NCI-H1417 treated with DMSO at 0.1 percent for 48 hours (cell line): ENCODE results near the gene MAML2.

Experiments used
- DNase-seq: peaks from one replicate; lab custom pipeline; 2025; lab: John Stamatoyannopoulos, UW

The MAML2 gene

DNA sequence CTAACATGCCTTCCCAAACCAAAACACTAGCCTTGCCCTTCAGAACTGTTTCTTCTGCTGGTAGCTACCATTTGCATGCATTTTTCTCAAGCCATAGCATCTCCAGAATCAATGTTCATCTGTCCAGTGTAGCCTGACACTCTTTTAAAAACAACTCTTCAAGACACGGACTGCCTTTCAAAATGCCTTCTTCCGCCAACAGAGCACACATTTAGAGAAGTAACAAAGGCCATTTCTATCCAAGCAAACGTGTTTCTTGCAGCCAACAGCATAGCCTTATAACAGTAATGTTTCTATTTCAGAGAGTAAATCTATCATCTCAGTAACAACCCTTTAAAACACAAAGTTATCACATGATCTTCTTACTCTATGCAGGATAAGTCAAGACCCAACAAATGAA is 275.8 kb downstream of the MAML2 start:
- DNase-seq: no peak

DNA sequence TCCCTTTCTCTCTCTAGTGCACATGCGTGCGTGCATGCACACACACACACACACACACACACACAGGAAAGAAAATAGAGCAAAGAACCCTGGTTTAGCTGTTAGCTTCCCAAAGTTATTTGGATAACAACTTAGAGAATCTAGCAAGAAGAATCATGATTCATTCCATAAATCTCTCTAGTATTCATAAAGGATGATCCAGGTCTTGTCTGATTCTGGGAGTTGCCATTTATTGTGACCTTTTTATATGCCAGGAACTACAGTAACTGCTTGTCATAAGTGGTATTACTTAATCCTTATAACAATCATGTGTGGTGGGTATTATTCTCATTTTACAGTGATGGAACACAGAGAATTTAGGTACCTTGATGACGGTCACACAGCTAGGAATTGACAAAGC is 277.6 kb downstream of the MAML2 start:
- DNase-seq: no peak

DNA sequence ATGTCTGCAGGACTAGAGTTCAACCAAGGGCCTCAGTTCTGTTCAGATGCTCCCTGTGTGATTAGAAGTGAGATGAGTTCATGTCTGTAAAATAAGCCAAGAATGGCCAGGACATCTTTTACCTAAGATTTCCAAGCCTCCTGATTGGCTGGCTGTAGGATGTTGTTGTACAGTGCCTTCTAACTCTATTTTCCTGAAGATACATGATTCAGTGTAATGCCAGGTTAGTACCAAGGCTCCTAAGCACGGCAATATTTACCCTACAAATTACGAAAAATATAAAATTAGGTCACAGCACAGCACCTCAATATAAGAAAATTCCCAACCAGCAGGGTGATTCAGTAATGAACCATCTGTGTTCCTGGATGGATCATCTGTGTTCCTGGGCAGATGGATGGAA is 279.1 kb downstream of the MAML2 start:
- DNase-seq: no peak

- no peak for DNase-seq
Measured at GRCh38 chr11:96063053-96063452, 279.9 kb downstream of the MAML2 start.

- DNase-seq: peak; percentile 3
Measured at GRCh38 chr11:96062134-96062533, 280.9 kb downstream of the MAML2 start.

GRCh38 chr11:96061730-96062129 is 281.3 kb downstream of the MAML2 start:
- no peak for DNase-seq

DNA sequence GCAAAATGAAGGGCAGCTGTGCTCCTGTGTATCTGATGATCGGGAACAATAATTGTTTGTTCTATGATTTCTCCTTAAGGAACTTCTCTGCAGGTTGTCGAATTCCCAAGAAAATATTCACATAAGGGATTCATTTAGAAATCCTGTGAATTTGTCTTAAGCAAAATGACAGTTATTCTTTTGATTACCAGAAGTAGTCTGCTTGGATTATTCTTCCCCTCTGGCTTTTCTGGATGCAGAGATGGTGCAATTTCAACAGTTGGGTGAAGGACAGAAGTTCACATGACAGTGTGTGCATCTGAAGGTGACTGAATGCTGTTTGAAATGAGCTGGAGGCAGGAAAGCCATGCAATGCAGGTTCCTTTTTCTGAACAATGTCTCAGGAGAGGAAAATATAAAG is 281.9 kb downstream of the MAML2 start:
- no peak for DNase-seq

DNA sequence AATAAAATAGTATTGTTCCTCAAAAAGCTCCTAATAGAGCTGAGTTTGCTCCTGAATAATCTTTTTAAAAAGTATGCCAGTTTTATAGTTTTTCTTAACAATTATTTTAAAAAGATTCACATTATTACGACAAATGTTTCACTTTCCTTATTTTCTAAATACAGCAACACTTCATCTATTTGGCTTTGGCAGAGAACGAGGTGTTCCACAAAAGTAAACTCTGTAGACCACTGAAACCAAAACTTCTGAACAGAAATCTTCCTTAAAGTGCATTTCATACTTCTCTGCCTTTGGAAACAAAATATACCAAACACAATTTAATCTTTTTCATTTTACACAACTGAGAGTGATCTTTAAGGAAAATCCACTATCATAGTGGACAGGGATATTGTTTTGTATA is 285.5 kb downstream of the MAML2 start:
- DNase-seq: no peak

GRCh38 chr11:96056576-96056975 is 286.4 kb downstream of the MAML2 start:
- DNase-seq: no peak

GRCh38 chr11:96055706-96056387 is 287.1 kb downstream of the MAML2 start:
- DNase-seq: no peak

GRCh38 chr11:96054870-96055705 is 287.9 kb downstream of the MAML2 start:
- DNase-seq: peak; percentile 9

GRCh38 chr11:96052921-96053651 is 289.9 kb downstream of the MAML2 start:
- no peak for DNase-seq

DNA sequence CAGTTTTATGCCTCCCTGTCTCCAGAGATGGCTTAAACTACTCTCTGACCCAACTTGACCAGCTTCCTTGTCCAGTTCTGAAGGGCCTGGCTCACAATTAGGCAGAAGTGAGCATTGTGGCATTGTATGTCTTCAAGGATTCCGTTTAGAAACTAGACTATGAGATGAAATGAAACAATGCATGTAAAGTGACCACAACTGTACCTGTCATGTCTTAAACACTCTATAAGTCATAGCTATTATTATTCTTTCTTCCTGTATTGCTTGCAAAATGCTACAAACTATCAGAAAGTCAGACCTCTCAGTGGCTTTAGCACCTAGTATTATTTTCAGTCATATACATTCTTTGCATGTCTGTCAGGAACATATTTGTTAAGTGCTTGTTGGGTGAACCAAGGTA is 291.2 kb downstream of the MAML2 start:
- DNase-seq: no peak

DNA sequence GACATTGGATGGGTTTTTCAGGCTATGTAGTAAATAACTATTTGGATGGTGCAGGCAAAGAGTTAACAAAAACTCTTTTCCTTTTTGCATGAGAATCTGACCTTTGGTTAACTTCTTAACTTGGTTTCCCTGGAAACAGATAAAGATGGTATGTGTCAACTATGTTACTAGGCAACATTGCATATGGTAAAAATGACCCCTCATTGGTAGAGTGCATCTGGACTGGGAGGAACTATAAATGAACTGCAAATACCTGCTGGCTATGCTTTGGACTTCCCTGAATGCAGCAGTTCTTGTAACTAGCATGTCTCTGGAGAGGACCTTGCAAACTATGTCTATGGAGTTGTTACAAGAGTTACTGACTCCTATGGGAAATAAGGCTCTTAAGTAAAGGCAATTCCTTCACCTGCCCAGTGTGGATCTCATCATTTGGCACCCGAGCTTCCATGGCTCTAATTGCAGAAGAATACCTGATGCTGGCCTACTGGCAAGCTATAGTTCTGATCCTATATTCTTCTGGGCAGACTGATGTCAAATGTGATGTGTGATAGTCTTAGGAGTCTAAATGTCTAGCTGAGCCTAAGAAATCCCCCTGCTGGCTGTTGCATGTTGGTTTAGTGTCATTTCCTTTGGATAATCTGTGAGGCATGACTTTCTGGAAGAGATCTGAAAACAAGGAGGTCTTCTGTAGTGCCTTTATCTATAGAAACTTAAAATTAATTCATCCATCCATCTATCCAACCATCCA is 292.4 kb downstream of the MAML2 start:
- DNase-seq: no peak

DNA sequence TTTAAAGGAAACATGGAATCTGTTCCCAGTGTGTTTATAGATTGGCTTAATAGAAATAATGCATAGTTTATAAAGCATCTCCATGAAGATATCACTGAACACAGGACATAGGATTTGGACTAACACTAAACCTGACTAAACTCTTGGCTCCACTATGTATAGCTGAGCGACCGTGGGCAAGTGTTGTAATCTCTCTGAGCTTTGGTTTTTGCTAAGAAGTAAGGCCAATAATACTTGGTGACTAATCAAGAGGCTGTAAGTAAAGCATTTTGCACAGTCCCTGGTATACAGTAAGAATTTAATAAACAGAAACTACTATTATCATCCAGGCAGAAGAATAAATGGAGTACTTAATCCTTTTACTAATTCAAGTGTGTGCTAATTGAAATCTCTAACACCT is 293.6 kb downstream of the MAML2 start:
- DNase-seq: no peak

DNA sequence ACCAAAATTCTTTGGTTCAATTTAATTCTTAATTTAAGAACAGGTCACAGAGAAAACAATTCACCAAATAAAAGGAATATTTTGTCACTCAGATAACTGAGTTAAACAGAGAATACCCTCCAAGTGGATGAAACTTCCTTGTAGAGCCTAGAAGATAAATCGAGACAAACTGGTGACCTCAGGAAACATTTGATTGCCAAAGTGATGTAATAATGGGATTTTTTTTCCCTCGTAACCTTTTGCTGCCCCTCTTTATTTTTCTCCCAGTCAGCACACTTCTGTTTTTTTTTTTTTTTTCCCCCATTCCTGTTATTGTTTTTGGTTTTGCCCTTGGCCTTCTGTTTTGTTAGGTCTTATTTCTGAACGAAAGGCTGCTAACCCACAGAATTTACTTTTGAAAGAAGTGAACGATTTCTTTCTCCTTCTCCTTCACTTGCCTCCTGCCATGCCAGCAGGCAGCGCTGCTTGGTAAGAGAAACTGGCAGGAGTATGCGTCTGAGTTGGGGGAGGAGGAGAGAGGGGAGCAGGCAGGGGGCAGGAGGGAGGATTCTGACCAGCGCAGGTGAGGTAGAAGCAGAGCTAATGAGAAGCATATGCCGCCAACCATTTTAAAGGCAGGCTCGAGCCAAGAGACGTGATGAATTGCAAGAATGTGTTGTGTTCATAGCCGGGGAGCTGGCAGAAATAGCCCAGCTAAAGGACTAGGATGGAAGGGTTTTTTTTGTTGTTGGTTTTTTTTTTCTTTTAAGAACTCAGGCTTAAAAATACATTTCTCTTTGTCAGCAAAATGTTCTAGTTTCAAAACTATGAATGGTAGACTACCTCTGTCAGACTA is 297.2 kb downstream of the MAML2 start:
- DNase-seq: no peak

DNA sequence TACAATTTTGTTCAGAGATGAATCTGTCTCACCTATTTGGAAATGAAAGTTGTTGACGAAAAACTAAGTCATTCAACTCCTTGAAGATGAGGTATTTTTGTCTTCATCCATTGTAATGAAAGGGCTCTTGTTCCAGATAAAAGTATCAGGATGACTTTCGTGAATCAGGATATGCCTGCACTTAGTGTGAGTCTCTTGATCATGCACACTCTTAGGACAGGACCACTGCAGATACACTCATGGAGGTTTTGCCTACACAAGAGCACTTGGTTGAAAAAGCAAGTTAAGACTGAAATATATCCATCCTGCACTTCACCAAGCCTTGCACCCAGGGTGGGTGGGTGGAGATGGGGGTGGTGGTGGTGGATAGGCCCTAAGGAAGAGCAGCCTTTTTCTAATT is 298.2 kb downstream of the MAML2 start:
- DNase-seq: no peak

- DNase-seq: no peak
Measured at GRCh38 chr11:96044311-96044710, 298.7 kb downstream of the MAML2 start.

- DNase-seq: no peak
Measured at GRCh38 chr11:96043291-96043690, 299.7 kb downstream of the MAML2 start.

GRCh38 chr11:96038046-96038445 is 304.9 kb downstream of the MAML2 start:
- DNase-seq: no peak

- DNase-seq: no peak
Measured at GRCh38 chr11:96037405-96037949, 305.5 kb downstream of the MAML2 start.
